HepG2 (cell line): ENCODE results near the gene STOM. TPM values are rescaled to one million over a fixed set of nuclear protein-coding genes. Genes with fewer than 3 reads are reported as not detected.

Experiments
- ARNTL ChIP-seq: sonication (generic); formaldehyde crosslinking; IDR thresholded peaks from 2 replicates; pipeline ENCODE4 v1.4.0; 2020; ENCODE audit warnings: mild to moderate bottlenecking, missing genetic modification reagents
- EZH2 ChIP-seq: conservative IDR thresholded peaks from 2 replicates; pipeline ENCODE4 v1.6.1; 2012; ENCODE audit warnings: mild to moderate bottlenecking, low read depth, low read length, moderate library complexity
- KDM5A ChIP-seq: fragments of 200-600 bp; sonication (generic); IDR thresholded peaks from 2 replicates; pipeline ENCODE4 v1.7.0; 2018; ENCODE audit warnings: antibody characterized with exemption, mild to moderate bottlenecking, low read length, borderline replicate concordance
- KLF13 ChIP-seq: sonication (generic); formaldehyde crosslinking; IDR thresholded peaks from 2 replicates; pipeline ENCODE4 v1.4.0; 2020; ENCODE audit warnings: mild to moderate bottlenecking, missing genetic modification reagents
- MATR3 ChIP-seq: sonication (generic); formaldehyde crosslinking; IDR thresholded peaks from 2 replicates; pipeline ENCODE4 v1.4.0; 2020; ENCODE audit warnings: missing genetic modification reagents
- NFE2L1 ChIP-seq: sonication (generic); formaldehyde crosslinking; IDR thresholded peaks from 2 replicates; pipeline ENCODE4 v1.4.0; 2020; ENCODE audit warnings: missing genetic modification reagents, mild to moderate bottlenecking, borderline replicate concordance
- NFIC ChIP-seq: IDR thresholded peaks from 2 replicates; pipeline ENCODE4 v1.6.1; 2012; ENCODE audit warnings: mild to moderate bottlenecking, low read length, inconsistent platforms
- NFYC ChIP-seq: IDR thresholded peaks from 2 replicates; pipeline ENCODE4 v1.6.1; 2016; ENCODE audit warnings: missing genetic modification reagents, missing compliant biosample characterization
- PHF21A ChIP-seq: sonication (generic); formaldehyde crosslinking; IDR thresholded peaks from 2 replicates; pipeline ENCODE4 v1.5.0; 2020; ENCODE audit warnings: mild to moderate bottlenecking, missing genetic modification reagents
- SALL2 ChIP-seq: sonication (generic); formaldehyde crosslinking; IDR thresholded peaks from 2 replicates; pipeline ENCODE4 v1.8.1; 2023; ENCODE audit warnings: mild to moderate bottlenecking, missing genetic modification reagents, inconsistent platforms
- SCMH1 ChIP-seq: sonication (generic); formaldehyde crosslinking; IDR thresholded peaks from 2 replicates; pipeline ENCODE4 v1.9.0; 2021; ENCODE audit warnings: missing genetic modification reagents, mild to moderate bottlenecking, borderline replicate concordance
- ZC3H13 ChIP-seq: sonication (generic); formaldehyde crosslinking; IDR thresholded peaks from 2 replicates; pipeline ENCODE4 v1.8.1; 2023; ENCODE audit warnings: mild to moderate bottlenecking, missing genetic modification reagents, moderate library complexity
- ZNF292 ChIP-seq: sonication (generic); formaldehyde crosslinking; IDR thresholded peaks from 2 replicates; pipeline ENCODE4 v1.8.1; 2022; ENCODE audit warnings: mild to moderate bottlenecking, low read depth, missing genetic modification reagents, borderline replicate concordance
- ZNF329 ChIP-seq: sonication (generic); formaldehyde crosslinking; IDR thresholded peaks from 2 replicates; pipeline ENCODE4 v1.9.0; 2021; ENCODE audit warnings: low read depth, mild to moderate bottlenecking, missing genetic modification reagents
- ZNF431 ChIP-seq: sonication (generic); formaldehyde crosslinking; IDR thresholded peaks from 2 replicates; pipeline ENCODE4 v1.9.0; 2022; ENCODE audit warnings: missing genetic modification reagents, low read depth, mild to moderate bottlenecking, borderline replicate concordance
- ZNF510 ChIP-seq: sonication (generic); formaldehyde crosslinking; IDR thresholded peaks from 2 replicates; pipeline ENCODE4 v1.4.0; 2020; ENCODE audit warnings: low read depth, mild to moderate bottlenecking, missing genetic modification reagents
- ZNF546 ChIP-seq: sonication (generic); formaldehyde crosslinking; conservative IDR thresholded peaks from 2 replicates; pipeline ENCODE4 v1.8.1; 2023; ENCODE audit warnings: mild to moderate bottlenecking, missing genetic modification reagents
- ZNF577 ChIP-seq: sonication (generic); formaldehyde crosslinking; IDR thresholded peaks from 2 replicates; pipeline ENCODE4 v1.4.0; 2020; ENCODE audit warnings: mild to moderate bottlenecking, low read depth, missing genetic modification reagents, borderline replicate concordance
- ZNF790 ChIP-seq: sonication (generic); formaldehyde crosslinking; IDR thresholded peaks from 2 replicates; pipeline ENCODE4 v1.8.0; 2022; ENCODE audit warnings: missing genetic modification reagents, mild to moderate bottlenecking, borderline replicate concordance
- ZNF878 ChIP-seq: sonication (generic); formaldehyde crosslinking; IDR thresholded peaks from 2 replicates; pipeline ENCODE4 v1.8.1; 2023; ENCODE audit warnings: mild to moderate bottlenecking, missing genetic modification reagents, moderate library complexity
- polyA plus RNA-seq, 8 experiments: library from polyadenylated mRNA; depleted of rRNA in 3 of 8; stranded (reverse) in 7 of 8; unstranded in 1 of 8; fragments of >200 nt; fragmentation: Illumina TruSeq in 4 of 8; extraction: Trizol in 4 of 8; gene quantifications; 2 replicates each; pipeline versions ENCODE4 v1.2.1 to v1.2.3, GENCODE V29; 2011 to 2016; ENCODE audit warnings: low read depth in 4 of 8, missing spikeins in 1 of 8, mixed read lengths in 1 of 8; ENCODE audit not compliant: insufficient read depth in 1 of 8
- total RNA-seq, 5 experiments: library from RNA; depleted of rRNA; stranded (reverse); fragments of >200 nt; fragmentation: Illumina TruSeq; extraction: Trizol; gene quantifications; 2 replicates each; pipeline ENCODE4 v1.2.3, GENCODE V29; 2016; ENCODE audit warnings: low read depth in 1 of 5
- TF ChIP-seq, protein P1 (sequence below): sonication (generic); formaldehyde crosslinking; IDR thresholded peaks from 2 replicates; pipeline ENCODE4 v1.5.1; 2020; ENCODE audit warnings: missing genetic modification reagents, mild to moderate bottlenecking, borderline replicate concordance
- TF ChIP-seq, protein P2 (sequence below): sonication (generic); formaldehyde crosslinking; IDR thresholded peaks from 2 replicates; pipeline ENCODE4 v1.5.1; 2020; ENCODE audit warnings: mild to moderate bottlenecking, moderate library complexity, missing genetic modification reagents
- TF ChIP-seq, protein P3 (sequence below): sonication (generic); formaldehyde crosslinking; IDR thresholded peaks from 2 replicates; pipeline ENCODE4 v1.8.0; 2022; ENCODE audit warnings: missing genetic modification reagents, mild to moderate bottlenecking, moderate library complexity, borderline replicate concordance

Gene STOM
- total and polyA plus RNA-seq, 2 of the 13 experiments (the other 11 are each of a cell fraction or from before 2014, with no cell fraction given): 43.6 to 165 TPM

DNA sequence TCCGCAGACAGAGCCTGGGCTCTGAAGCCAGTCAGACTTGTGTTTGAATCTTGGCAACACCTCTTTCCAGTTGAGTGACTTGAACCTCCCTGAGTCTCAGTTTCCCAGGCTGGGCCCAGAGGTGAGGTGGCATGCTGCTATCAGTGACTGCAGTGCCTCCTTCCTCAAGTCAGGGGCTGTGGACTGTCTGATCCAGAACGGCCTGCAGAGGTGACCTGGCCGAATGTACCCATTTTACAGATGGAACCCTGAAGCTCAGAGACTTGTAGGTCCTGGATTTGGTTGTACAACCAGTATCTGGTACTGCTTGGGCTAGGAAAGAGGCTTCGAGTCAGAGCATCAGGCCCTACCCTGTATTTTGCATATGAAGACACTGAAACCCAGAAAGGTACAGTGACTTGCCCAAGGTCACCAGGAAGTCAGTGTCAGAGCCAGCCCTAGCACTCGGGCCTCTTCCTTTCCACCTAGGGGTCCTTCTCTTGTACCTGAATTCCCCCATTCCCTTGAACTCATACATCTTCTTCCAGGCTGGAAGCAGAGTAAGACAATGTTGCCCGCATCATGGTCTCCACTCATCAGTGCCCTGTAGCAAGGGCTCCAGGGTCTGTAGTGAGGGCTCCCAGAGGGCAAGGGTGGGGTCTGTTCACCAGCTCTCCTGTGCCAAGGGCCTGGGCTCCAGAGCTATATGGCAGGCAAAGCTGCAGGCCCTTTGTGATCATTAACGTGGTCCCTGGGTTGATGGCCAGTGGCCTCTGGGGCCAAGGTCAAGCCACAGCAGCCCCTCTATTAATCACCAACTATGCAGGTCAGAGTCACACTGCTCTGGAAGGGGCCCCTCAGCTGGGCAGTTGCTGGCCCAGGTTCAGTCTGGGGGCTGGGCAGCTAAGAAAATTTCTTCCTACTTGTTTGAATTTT lies 73.6 kb downstream of the STOM start (continued):
- TF ChIP-seq, protein P1, sequence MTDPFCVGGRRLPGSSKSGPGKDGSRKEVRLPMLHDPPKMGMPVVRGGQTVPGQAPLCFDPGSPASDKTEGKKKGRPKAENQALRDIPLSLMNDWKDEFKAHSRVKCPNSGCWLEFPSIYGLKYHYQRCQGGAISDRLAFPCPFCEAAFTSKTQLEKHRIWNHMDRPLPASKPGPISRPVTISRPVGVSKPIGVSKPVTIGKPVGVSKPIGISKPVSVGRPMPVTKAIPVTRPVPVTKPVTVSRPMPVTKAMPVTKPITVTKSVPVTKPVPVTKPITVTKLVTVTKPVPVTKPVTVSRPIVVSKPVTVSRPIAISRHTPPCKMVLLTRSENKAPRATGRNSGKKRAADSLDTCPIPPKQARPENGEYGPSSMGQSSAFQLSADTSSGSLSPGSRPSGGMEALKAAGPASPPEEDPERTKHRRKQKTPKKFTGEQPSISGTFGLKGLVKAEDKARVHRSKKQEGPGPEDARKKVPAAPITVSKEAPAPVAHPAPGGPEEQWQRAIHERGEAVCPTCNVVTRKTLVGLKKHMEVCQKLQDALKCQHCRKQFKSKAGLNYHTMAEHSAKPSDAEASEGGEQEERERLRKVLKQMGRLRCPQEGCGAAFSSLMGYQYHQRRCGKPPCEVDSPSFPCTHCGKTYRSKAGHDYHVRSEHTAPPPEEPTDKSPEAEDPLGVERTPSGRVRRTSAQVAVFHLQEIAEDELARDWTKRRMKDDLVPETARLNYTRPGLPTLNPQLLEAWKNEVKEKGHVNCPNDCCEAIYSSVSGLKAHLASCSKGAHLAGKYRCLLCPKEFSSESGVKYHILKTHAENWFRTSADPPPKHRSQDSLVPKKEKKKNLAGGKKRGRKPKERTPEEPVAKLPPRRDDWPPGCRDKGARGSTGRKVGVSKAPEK (CRISPR knock-in tag): no peak
- TF ChIP-seq ZNF510: no peak
- TF ChIP-seq ZNF577 (CRISPR knock-in tag): no peak
- TF ChIP-seq ARNTL (CRISPR knock-in tag): peak; percentile 69; the same call in 1 of the 2 replicates
- TF ChIP-seq EZH2: no peak
- peak; percentile 80; the same call in 1 of the 2 replicates for TF ChIP-seq ZNF878 (CRISPR knock-in tag)
- TF ChIP-seq ZNF790 (CRISPR knock-in tag): no peak
- TF ChIP-seq ZNF431 (CRISPR knock-in tag): 0 out of 2 replicates have a peak, but pooled peaks have one; percentile 40
- TF ChIP-seq, protein P2, sequence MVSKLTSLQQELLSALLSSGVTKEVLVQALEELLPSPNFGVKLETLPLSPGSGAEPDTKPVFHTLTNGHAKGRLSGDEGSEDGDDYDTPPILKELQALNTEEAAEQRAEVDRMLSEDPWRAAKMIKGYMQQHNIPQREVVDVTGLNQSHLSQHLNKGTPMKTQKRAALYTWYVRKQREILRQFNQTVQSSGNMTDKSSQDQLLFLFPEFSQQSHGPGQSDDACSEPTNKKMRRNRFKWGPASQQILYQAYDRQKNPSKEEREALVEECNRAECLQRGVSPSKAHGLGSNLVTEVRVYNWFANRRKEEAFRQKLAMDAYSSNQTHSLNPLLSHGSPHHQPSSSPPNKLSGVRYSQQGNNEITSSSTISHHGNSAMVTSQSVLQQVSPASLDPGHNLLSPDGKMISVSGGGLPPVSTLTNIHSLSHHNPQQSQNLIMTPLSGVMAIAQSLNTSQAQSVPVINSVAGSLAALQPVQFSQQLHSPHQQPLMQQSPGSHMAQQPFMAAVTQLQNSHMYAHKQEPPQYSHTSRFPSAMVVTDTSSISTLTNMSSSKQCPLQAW (CRISPR knock-in tag): peak; percentile 98
- TF ChIP-seq MATR3 (CRISPR knock-in tag): no peak
- TF ChIP-seq, protein P3, sequence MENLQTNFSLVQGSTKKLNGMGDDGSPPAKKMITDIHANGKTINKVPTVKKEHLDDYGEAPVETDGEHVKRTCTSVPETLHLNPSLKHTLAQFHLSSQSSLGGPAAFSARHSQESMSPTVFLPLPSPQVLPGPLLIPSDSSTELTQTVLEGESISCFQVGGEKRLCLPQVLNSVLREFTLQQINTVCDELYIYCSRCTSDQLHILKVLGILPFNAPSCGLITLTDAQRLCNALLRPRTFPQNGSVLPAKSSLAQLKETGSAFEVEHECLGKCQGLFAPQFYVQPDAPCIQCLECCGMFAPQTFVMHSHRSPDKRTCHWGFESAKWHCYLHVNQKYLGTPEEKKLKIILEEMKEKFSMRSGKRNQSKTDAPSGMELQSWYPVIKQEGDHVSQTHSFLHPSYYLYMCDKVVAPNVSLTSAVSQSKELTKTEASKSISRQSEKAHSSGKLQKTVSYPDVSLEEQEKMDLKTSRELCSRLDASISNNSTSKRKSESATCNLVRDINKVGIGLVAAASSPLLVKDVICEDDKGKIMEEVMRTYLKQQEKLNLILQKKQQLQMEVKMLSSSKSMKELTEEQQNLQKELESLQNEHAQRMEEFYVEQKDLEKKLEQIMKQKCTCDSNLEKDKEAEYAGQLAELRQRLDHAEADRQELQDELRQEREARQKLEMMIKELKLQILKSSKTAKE (CRISPR knock-in tag): peak; percentile 76; the same call in 1 of the 2 replicates
- TF ChIP-seq SCMH1 (CRISPR knock-in tag): no peak
- TF ChIP-seq ZNF292: peak; percentile 72; the same call in 1 of the 2 replicates
- no peak for TF ChIP-seq KDM5A
- peak; percentile 87 for TF ChIP-seq PHF21A
- TF ChIP-seq ZNF329 (CRISPR knock-in tag): no peak
- peak; percentile 22; the same call in 1 of the 2 replicates for TF ChIP-seq SALL2
- TF ChIP-seq KLF13 (CRISPR knock-in tag): no peak
- no peak for TF ChIP-seq NFIC
- no peak for TF ChIP-seq NFE2L1
- no peak for TF ChIP-seq NFYC
- TF ChIP-seq ZC3H13: no peak
- no peak for TF ChIP-seq ZNF546 (CRISPR knock-in tag)
